Measurements from ENCODE around the gene ECE1. TPM values are rescaled to one million over a fixed set of nuclear protein-coding genes. Genes with fewer than 3 reads are reported as not detected.
"Not testable (repeated sequence)": the region's sequence is repeated elsewhere in the genome, so short reads cannot be mapped to it uniquely, and the experiment has no call there.

The ECE1 gene
- total RNA-seq, 1 donor from 2014 or later = 209 TPM

DNA sequence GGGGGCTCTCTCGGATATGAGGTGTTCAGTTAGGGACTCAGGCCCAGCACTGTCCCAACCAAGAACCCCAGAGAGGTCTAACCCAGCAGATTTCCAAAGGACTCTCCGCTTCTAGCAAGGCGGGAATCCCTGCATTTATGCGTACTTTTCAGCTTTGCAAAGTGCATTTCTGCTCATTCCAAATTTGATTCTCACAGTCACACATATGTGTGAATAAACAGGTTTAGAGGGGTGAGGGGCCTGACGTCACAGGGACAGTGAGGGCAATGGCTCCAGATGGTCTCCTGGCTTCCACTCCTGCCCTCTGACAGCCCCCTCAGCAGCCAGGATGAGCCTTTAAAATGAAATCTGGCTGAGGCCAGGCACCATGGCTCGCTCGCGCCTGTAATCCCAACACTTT is 921 bp upstream of the ECE1 start:
- no peaks in the 10 kb centered on the region for H3K27me3 Mint-ChIP-seq
- H3K27ac Mint-ChIP-seq = peak overlapping the region; percentile 98
- TF ChIP-seq, protein P1, sequence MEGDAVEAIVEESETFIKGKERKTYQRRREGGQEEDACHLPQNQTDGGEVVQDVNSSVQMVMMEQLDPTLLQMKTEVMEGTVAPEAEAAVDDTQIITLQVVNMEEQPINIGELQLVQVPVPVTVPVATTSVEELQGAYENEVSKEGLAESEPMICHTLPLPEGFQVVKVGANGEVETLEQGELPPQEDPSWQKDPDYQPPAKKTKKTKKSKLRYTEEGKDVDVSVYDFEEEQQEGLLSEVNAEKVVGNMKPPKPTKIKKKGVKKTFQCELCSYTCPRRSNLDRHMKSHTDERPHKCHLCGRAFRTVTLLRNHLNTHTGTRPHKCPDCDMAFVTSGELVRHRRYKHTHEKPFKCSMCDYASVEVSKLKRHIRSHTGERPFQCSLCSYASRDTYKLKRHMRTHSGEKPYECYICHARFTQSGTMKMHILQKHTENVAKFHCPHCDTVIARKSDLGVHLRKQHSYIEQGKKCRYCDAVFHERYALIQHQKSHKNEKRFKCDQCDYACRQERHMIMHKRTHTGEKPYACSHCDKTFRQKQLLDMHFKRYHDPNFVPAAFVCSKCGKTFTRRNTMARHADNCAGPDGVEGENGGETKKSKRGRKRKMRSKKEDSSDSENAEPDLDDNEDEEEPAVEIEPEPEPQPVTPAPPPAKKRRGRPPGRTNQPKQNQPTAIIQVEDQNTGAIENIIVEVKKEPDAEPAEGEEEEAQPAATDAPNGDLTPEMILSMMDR (IDR thresholded peaks at IDR 0.05) = no peak
- H3K9me3 Mint-ChIP-seq = no peaks in the 10 kb centered on the region
- peak overlapping the region; percentile 96 for H3K4me3 Mint-ChIP-seq
- ATAC-seq (ENCODE audit: low read depth) (no peak), DNase-seq (no peak)
- H3K4me1 Mint-ChIP-seq = peaks cover 86% of the 10 kb centered on the region
- intact Hi-C loops (cut with micrococcal nuclease) = loop anchor here (5.0 kb wide), 4 partner anchors 114 to 736 kb away; partner anchors contain the start of genes EIF4G3 and USP48
- H3K36me3 Mint-ChIP-seq (ENCODE audit: low read depth) = peaks cover 39% of the 10 kb centered on the region
- ChIA-PET POLR2A (interaction anchor here (0.6 to 11.0 kb wide), 12 partner anchors 8 to 767 kb away, joined by 3 to 313 read pairs (median 22); no protein-coding TSS in a partner anchor), CTCF (interaction anchor here (1.0 to 5.9 kb wide), 6 partner anchors 8 to 43 kb away, joined by 3 to 51 read pairs (median 7); no protein-coding TSS in a partner anchor)

DNA sequence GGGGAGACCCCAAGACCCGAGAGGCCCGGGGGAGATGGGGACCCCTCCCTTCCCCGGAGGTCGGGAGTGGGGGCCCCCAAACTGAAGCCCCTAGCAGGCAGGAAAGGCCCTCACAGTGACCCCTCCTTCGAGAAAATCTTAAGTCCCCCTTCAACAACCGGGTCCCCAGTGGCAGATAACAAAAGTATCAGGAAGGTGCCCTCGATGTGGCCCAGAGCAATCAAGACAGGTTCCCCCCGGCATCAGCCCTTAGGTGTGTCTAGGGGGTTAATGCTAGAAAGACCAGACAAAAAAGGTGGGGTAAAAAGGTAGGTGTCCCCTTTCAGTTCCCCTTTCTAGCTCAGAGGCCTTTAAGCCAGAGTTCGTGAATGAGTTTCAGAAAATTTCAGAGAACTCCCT is 282 bp upstream of the ECE1 start:
- Mint-ChIP-seq H3K4me3 (peak overlapping the region; percentile 96), H3K36me3 (ENCODE audit: low read depth) (peaks cover 38% of the 10 kb centered on the region), H3K27me3 (no peaks in the 10 kb centered on the region), H3K27ac (peak overlapping the region; percentile 98), H3K9me3 (no peaks in the 10 kb centered on the region), H3K4me1 (peaks cover 83% of the 10 kb centered on the region)
- TF ChIP-seq, protein P1 (IDR thresholded peaks at IDR 0.05) = no peak
- ATAC-seq (ENCODE audit: low read depth) (peak; percentile 3), DNase-seq (no peak)
- intact Hi-C loops (cut with micrococcal nuclease) = loop anchor here (5.0 kb wide), 4 partner anchors 113 to 737 kb away; partner anchors contain the start of genes EIF4G3 and USP48
- POLR2A ChIA-PET = interaction anchor here (1.2 to 11.0 kb wide), 11 partner anchors 9 to 227 kb away, joined by 3 to 313 read pairs (median 37); no protein-coding TSS in a partner anchor
- CTCF ChIA-PET = interaction anchor here (1.0 to 5.9 kb wide), 5 partner anchors 9 to 44 kb away, joined by 3 to 37 read pairs (median 4); no protein-coding TSS in a partner anchor

DNA sequence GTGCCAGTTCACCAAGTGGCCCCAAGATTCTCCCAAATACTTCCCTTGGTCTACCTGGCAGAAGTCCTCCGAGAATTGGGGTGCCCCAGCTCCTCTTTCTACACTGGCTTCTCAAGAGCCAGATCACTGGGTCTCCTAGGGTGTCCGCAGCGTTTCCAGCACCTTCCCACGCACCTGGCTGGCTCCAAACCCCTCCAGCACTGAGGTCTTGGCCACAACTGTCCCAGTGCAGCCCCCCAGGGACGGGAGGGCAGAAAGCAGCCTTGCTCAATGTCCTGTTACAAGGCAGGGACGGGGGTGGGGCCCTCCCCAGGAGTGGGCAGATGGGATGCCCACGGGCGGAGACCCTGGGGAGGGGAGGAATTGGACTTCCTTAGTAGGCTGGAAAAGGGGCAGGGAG is 1.1 kb downstream of the ECE1 start:
- Mint-ChIP-seq H3K36me3 (ENCODE audit: low read depth) (peaks cover 49% of the 10 kb centered on the region), H3K27ac (peak overlapping the region; percentile 88), H3K27me3 (no peaks in the 10 kb centered on the region), H3K4me1 (peaks cover 81% of the 10 kb centered on the region), H3K4me3 (peak overlapping the region; percentile 93), H3K9me3 (no peaks in the 10 kb centered on the region)
- ATAC-seq (ENCODE audit: low read depth) (no peak), DNase-seq (no peak)
- TF ChIP-seq, protein P1 (IDR thresholded peaks at IDR 0.05) = no peak
- POLR2A ChIA-PET = interaction anchor here (0.7 to 11.0 kb wide), 7 partner anchors 10 to 55 kb away, joined by 3 to 313 read pairs (median 13); no protein-coding TSS in a partner anchor
- CTCF ChIA-PET = interaction anchor here (5.0 kb wide), 1 partner anchor 19 kb away, joined by 29 read pairs; no protein-coding TSS in a partner anchor
- intact Hi-C loops (cut with micrococcal nuclease) = no loop called here

DNA sequence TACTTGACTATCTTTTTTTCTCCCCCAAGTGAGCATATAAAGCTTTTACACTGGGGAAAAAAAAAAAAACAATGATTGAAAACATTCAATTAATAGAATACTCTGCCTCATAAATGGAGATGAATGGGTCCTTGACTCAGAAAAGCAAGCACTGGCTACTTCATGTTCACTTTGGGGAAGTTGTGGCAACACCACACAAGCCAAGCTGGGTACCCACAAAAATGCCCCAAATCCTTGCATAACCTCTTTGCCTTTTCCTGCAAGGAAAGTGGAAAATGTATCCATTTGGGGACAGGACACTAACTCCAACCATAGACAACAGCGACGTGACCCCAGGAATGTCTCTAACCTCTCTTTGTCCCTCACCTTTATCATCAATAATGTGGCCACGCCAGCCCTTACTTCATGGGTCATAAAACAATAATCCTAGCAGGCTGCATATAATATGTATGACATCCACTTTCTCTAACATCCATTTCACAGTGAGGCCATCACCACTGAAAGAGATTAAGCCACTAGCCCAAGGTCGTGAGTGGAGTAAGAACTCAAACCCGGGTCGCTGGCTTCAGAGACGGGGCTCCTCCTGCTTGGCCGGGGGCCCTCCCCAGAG is 2.3 kb downstream of the ECE1 start:
- Mint-ChIP-seq H3K36me3 (ENCODE audit: low read depth) (peaks cover 54% of the 10 kb centered on the region), H3K27ac (peak overlapping the region; percentile 88), H3K9me3 (no peaks in the 10 kb centered on the region), H3K4me3 (peak overlapping the region; percentile 93), H3K27me3 (no peaks in the 10 kb centered on the region), H3K4me1 (peaks cover 78% of the 10 kb centered on the region)
- intact Hi-C loops (cut with micrococcal nuclease) = no loop called here
- ATAC-seq (ENCODE audit: low read depth) = no peak
- TF ChIP-seq, protein P1 (IDR thresholded peaks at IDR 0.05) = no peak
- DNase-seq = no peak
- ChIA-PET POLR2A (interaction anchor here (0.9 to 11.0 kb wide), 7 partner anchors 8 to 501 kb away, joined by 3 to 313 read pairs (median 3); partner anchors contain the start of gene HP1BP3), CTCF (interaction anchor here (1.2 to 5.0 kb wide), 2 partner anchors 18 to 46 kb away, joined by 3 to 29 read pairs; no protein-coding TSS in a partner anchor)

DNA sequence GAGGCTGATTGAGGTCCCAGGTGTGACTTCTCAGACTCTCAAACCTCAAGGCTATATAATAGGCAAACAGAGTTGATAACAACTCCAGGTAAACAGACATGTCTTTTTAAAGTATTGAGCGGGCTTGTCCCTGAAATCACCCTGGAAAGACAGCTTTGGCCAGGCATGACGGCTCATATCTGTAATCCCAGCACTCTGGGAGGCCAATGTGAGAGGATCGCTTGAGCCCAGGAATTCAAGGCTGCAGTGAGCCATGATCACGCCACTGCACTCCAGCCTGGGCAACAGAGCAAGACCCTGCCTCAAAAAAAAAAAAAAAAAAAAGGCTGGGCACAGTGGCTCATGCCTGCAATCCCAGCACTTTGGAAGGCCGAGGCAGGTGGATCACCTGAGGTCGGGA is 4.9 kb downstream of the ECE1 start:
- not testable (repeated sequence) for H3K4me3 Mint-ChIP-seq; H3K9me3 Mint-ChIP-seq; ATAC-seq (ENCODE audit: low read depth); H3K27me3 Mint-ChIP-seq; DNase-seq
- POLR2A ChIA-PET = interaction anchor here (0.6 to 3.4 kb wide), 7 partner anchors 8 to 78 kb away, joined by 3 to 19 read pairs (median 5); no protein-coding TSS in a partner anchor
- Mint-ChIP-seq H3K4me1 (peaks cover 66% of the 10 kb centered on the region), H3K27ac (peak overlapping the region; percentile 78), H3K36me3 (ENCODE audit: low read depth) (peaks cover 61% of the 10 kb centered on the region)
- CTCF ChIA-PET = interaction anchor here (0.9 to 5.0 kb wide), 3 partner anchors 16 to 83 kb away, joined by 3 to 29 read pairs (median 13); no protein-coding TSS in a partner anchor
- intact Hi-C loops (cut with micrococcal nuclease) = loop anchor here (1.0 kb wide), 1 partner anchor 9 kb away; no protein-coding TSS in a partner anchor
